ENCODE data around the gene BRME1. TPM values are rescaled to one million over a fixed set of nuclear protein-coding genes. Genes with fewer than 3 reads are reported as not detected.

Gene BRME1
- total and polyA plus RNA-seq, 10 donors, result 0.97 to 3.8 (median 2.4) TPM

DNA sequence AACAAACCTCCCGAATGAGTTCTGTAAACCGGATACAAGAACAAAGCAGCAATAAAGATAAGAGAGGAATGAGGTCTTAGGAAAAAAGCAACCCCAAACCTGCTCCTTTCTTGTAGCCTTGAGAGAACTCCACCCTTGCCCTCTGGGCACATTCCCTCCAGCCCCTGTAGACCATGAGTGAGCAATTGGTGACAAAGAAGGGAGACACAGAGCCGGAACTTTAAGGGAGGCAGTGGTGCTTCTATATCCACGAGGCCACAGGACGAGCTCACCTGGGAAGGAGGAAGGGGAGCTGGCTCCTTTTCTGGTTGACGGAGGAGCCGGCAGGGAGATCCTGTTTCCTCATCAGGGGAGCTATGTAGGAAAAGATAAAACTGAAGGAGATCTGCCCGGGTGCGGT, 13.0 kb downstream of the BRME1 start:
- no peak for DNase-seq
- 69 to 77% (median 73%) methylated on average over 9 of the region's 9 CpGs for WGBS, 5 donors
- Histone ChIP-seq H3K36me3 (no peaks in the 10 kb centered on the region), H3K4me3 (no peak overlapping the region), H3K27ac (no peak overlapping the region), H3K9me3 (no peaks in the 10 kb centered on the region), H3K4me1 (no peaks in the 10 kb centered on the region), H3K27me3 (replicated peaks in 1 of 7) (no peaks in the 10 kb centered on the region)
- TF ChIP-seq POLR2AphosphoS5 (IDR thresholded peaks at IDR 0.05) (no peak), POLR2A (IDR thresholded peaks at IDR 0.05) (no peak)
- TF ChIP-seq, protein P1, sequence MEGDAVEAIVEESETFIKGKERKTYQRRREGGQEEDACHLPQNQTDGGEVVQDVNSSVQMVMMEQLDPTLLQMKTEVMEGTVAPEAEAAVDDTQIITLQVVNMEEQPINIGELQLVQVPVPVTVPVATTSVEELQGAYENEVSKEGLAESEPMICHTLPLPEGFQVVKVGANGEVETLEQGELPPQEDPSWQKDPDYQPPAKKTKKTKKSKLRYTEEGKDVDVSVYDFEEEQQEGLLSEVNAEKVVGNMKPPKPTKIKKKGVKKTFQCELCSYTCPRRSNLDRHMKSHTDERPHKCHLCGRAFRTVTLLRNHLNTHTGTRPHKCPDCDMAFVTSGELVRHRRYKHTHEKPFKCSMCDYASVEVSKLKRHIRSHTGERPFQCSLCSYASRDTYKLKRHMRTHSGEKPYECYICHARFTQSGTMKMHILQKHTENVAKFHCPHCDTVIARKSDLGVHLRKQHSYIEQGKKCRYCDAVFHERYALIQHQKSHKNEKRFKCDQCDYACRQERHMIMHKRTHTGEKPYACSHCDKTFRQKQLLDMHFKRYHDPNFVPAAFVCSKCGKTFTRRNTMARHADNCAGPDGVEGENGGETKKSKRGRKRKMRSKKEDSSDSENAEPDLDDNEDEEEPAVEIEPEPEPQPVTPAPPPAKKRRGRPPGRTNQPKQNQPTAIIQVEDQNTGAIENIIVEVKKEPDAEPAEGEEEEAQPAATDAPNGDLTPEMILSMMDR (IDR thresholded peaks at IDR 0.05 in 8 of 11, conservative IDR thresholded peaks at IDR 0.05 in 3 of 11), result no peak
- intact Hi-C loops (cut with DNase I; ENCODE audit: low total_unique reads), result no loop called here

DNA sequence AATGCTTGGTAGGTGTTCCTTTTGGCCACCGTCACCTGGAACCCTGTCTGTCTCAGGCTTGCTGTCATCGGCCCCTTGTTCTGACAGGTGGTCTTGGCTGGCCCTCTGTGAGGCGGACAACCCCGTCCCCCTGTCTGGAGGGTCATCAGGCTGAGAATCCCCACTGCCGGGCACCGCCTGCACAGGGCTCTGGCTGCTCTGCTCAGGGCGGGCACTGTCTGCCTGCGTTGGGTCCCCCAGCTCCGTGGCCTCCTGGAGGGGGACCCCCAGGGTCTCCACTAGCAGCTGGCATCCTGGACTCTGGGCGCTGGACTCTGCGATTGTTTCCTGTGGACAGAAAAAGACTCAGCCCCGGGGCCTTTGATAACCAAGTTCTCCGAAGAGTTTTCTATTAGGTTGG, 15.8 kb downstream of the BRME1 start:
- WGBS, 5 donors, result 87 to 95% (median 93%) methylated on average over 10 to 13 of the region's 13 CpGs
- Histone ChIP-seq H3K27ac (no peak overlapping the region), H3K9me3 (no peaks in the 10 kb centered on the region), H3K4me3 (no peak overlapping the region), H3K36me3 (no peaks in the 10 kb centered on the region), H3K4me1 (peaks cover 0 to 21% (median 1%) of the 10 kb centered on the region in 6 donors), H3K27me3 (replicated peaks in 1 of 7) (no peaks in the 10 kb centered on the region)
- TF ChIP-seq POLR2AphosphoS5 (IDR thresholded peaks at IDR 0.05), result no peak
- no peak for TF ChIP-seq POLR2A (IDR thresholded peaks at IDR 0.05)
- TF ChIP-seq, protein P1 (IDR thresholded peaks at IDR 0.05 in 8 of 11, conservative IDR thresholded peaks at IDR 0.05 in 3 of 11), result no peak
- intact Hi-C loops (cut with DNase I; ENCODE audit: low total_unique reads), result no loop called here
- no peak for DNase-seq

DNA sequence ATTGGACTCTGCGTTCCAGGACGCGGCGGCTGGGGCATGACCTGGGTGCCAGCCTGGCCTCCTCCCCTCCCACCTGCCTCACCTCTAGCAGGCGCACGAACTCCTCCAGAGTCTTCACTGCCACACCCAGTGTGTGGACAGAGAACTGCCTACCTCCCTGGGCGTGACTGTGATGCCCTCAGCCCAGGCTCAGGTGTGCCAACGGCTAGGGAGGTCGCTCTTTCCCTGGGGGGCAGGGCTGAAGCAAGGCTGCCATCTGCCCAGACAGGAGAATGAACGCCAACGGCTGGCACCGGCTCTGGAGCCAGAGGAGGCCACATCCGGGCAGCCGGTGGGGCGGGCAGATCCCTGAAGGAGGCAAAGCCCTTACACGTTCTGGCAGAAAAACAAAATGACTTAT, 17.6 kb downstream of the BRME1 start:
- H3K4me3 ChIP-seq, result no peak overlapping the region
- 88 to 95% (median 92%) methylated on average over 15 to 16 of the region's 16 CpGs for WGBS, 5 donors
- H3K27me3 ChIP-seq (replicated peaks in 1 of 7), result no peaks in the 10 kb centered on the region
- no peak for DNase-seq
- H3K36me3 ChIP-seq, result no peaks in the 10 kb centered on the region
- H3K27ac ChIP-seq, result no peak overlapping the region
- H3K9me3 ChIP-seq, result no peaks in the 10 kb centered on the region
- intact Hi-C loops (cut with DNase I; ENCODE audit: low total_unique reads), result loop anchor here (10.0 kb wide), 1 partner anchor 157 kb away; no protein-coding TSS in a partner anchor
- no peak for TF ChIP-seq POLR2A (IDR thresholded peaks at IDR 0.05)
- no peak for TF ChIP-seq POLR2AphosphoS5 (IDR thresholded peaks at IDR 0.05)
- TF ChIP-seq, protein P1 (IDR thresholded peaks at IDR 0.05 in 8 of 11, conservative IDR thresholded peaks at IDR 0.05 in 3 of 11), result no peak
- H3K4me1 ChIP-seq, result peaks cover 0 to 34% (median 2%) of the 10 kb centered on the region in 6 donors

- Histone ChIP-seq H3K27ac (peak overlapping the region in 5 of 8 donors; percentile 27 to 81 (median 65)), H3K4me1 (peaks cover 0 to 42% (median 8%) of the 10 kb centered on the region in 6 donors), H3K9me3 (no peaks in the 10 kb centered on the region), H3K36me3 (no peaks in the 10 kb centered on the region), H3K4me3 (no peak overlapping the region), H3K27me3 (replicated peaks in 1 of 7) (no peaks in the 10 kb centered on the region)
- intact Hi-C loops (cut with DNase I; ENCODE audit: low total_unique reads), result loop anchor here (10.0 kb wide), 1 partner anchor 157 kb away; no protein-coding TSS in a partner anchor
- DNase-seq, result no peak
- TF ChIP-seq, protein P1 (IDR thresholded peaks at IDR 0.05 in 8 of 11, conservative IDR thresholded peaks at IDR 0.05 in 3 of 11), result no peak
- TF ChIP-seq POLR2AphosphoS5 (IDR thresholded peaks at IDR 0.05) (no peak), POLR2A (IDR thresholded peaks at IDR 0.05) (no peak)
- 66 to 87% (median 73%) methylated on average over 5 of the region's 5 CpGs for WGBS, 5 donors
Observed at GRCh38 chr19:13887517-13887916, 18.4 kb downstream of the BRME1 start.
